ENCODE measurements around the gene ESD.

- TF ChIP-seq KLF16 (tag by site-specific recombination; IDR thresholded peaks at IDR 0.05) (no peak), ZBTB20 (tag by site-specific recombination; IDR thresholded peaks at IDR 0.05) (no peak), CTCF (tag by site-specific recombination; IDR thresholded peaks at IDR 0.05) (no peak), ZNF624 (tag by site-specific recombination; IDR thresholded peaks at IDR 0.05) (no peak), KLF7 (tag by site-specific recombination; IDR thresholded peaks at IDR 0.05; ENCODE audit: borderline replicate concordance) (no peak), ZNF335 (tag by site-specific recombination; conservative IDR thresholded peaks at IDR 0.05) (no peak), ZNF398 (tag by site-specific recombination; IDR thresholded peaks at IDR 0.05) (no peak), ZBTB1 (tag by site-specific recombination; IDR thresholded peaks at IDR 0.05) (no peak), PRDM6 (tag by site-specific recombination; IDR thresholded peaks at IDR 0.05) (no peak), ZNF274 (IDR thresholded peaks at IDR 0.05; ENCODE audit: low read length) (no peak), ZNF274 (tag by site-specific recombination; IDR thresholded peaks at IDR 0.05; ENCODE audit: borderline replicate concordance) (no peak), ZNF658 (tag by site-specific recombination; IDR thresholded peaks at IDR 0.05) (no peak), ZEB2 (tag by site-specific recombination; IDR thresholded peaks at IDR 0.05) (no peak), ZNF660 (tag by site-specific recombination; IDR thresholded peaks at IDR 0.05) (no peak)
Measured at GRCh38 chr13:46782691-46783090, 14.3 kb downstream of the ESD start.

Measured in HEK293 (cell line).